AG08395 (cell line): ENCODE measurements around the gene TLR1.
"Not testable (repeated sequence)": the region's sequence is repeated elsewhere in the genome, so short reads cannot be mapped to it uniquely, and the experiment has no call there.

Experiments
- DNase-seq: peaks from one replicate; pipeline ENCODE4 v3.0.0; 2012; ENCODE audit warnings: mixed read lengths, low spot score

TLR1 gene

DNA sequence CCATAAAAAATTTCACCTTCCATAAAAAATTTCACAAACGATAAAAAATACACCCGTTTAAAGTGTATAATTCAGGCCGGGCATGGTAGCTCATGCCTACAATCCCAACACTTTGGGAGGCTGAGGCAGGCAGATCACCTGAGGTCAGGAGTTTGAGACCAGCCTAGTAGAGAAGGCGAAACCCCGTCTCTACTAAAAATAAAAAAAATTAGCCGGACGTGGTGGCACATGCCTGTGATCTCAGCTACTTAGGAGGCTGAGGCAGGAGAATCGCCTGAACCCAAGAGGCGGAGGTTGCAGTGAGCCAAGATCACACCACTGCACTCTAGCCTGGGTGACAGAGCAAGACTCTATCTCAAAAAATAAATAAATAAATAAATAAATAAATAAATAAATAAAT, 1.7 kb upstream of the TLR1 start:
- not testable (repeated sequence) for DNase-seq

DNA sequence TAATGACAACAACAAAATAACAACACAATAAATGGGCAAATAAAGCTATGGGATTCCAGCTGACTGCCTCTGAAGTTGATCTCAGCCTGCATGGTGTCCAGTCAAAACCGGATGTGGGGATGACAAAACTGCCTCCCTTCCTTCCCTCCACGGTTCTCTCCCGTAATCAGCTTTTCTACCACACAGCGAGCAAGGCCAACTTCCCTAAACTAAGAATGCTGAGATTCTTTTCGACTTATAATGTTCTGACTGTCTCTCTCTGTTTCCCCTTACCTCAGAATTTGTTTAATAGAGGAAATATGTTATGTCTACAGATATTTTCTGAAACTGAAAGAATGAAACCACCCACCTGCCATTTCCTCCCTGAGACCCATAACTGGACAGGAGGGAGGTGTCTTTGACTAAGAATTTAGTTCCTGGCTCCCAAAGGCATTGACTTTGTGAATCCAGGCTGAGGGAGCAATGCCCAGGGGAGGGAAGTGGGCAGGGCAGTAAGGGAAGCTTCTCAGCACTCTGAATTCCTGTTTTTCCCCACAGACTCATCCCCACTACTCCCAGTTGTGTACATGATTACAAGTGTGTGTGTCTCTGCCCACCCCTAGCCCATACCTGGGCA, 1.0 kb upstream of the TLR1 start:
- DNase-seq: no peak

DNA sequence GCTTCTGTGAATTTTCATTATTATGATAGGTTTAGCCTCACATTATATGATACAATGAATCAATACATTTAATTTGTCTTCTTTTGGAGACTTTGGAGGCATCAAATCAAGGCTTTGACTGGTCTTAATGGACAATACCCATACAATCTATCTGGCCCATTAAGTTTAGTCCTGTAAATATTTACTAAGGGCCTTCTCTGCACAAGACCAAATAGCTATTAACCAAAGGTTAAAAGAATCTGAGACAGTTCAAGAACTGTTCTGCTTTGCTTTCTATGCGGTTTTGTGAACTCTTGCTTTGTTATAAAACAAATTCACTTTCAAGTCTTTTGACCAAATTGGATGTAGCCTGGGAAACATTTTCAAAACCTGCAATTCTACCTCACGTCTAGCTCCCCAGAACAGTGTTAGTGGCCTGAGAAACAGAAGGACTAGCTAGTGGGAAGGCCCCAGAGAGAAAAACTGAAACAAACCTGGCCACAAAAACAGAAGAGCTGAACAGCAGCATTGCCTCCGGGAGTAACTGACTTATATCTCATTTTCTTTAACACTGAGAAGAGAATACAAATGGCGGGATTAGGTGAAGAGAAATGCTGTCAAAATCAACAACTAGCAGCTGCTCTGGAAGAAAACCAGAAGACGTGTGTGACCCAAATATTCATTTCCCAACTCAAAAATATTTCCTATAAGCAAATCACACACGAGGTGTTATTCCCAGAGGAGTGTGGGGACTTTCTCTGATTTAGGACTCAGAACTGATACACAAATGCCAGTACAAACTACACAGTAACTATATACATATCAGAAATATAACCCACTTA, 548 bp downstream of the TLR1 start:
- no peak for DNase-seq

DNA sequence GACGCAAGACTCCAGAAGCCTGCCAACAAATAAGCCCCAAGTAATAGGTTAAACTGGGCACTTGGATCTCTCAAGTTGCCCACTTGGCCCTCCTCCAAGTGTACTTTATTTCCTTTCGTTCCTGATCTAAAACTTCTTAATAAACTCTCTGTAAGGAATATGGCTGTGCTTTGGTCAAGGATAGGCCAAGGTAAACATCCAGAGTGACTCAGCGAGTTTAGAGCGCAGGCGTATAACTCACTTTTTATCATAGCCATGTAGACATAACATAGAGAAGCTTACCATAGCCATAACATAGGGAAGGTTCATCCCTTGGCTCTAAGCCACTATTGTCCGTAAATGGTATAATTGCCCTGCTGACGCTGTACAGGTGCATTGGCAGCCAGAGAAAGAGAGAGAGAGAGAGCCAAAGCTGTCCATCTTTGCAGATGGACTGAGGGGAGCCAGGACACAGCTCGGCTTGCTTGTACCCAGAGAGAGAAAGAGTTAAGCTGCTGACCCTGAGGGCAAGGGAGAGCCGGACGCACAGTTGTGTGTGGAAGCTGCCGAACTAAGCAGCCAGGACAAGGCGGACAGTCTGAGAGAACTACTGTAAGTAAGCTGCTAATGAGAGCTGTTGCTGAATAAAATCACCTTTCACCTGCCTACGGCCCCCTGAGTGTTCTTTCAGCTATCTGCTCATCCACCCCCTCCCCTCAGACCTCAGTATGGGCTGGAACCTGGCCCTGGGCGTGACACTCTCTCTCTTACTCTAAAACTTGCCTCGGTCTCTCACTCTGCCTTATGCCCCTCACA, 1.8 kb downstream of the TLR1 start:
- no peak for DNase-seq

DNA sequence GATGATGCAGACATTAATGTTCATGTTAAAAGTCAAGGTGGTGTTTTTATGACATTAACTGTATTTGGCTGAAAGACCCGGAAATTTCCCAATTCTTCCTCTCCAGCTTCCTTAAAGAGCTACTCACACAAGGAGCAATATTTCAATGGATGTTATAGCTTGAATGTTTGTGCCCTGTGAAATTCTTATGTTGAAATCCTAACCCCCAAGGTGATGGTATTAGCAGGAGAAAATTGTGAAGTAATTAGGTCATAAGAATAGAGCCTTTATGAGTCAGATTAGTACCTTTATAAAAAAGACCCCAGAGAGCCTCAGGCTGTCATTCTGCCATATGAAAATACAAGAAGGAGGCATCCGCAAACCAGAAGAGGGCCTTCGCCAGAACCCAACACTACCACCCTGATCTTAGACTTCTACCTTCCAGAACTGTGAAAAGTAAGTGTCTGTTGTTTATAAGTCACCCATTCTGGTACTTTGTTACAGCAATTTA, 3.6 kb downstream of the TLR1 start:
- DNase-seq: no peak

DNA sequence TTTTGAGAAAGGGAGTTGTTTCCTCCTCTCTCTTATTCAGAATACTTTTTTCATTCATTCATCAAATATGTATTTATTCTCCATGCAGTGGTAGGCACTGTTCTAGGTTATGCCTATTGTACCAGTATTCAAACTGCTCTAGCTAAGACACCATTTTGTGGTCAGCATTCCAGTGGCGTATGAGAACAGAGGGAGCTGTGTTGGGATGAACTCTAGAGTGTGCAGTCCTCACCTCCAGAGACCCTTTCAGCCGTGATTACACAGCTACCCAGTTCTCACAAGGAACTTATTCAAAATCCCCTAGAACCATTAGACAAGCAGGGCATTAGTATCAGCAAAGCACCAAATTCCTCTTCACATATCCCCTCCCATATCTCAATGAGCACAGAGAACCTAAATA, 4.2 kb downstream of the TLR1 start:
- DNase-seq: no peak

DNA sequence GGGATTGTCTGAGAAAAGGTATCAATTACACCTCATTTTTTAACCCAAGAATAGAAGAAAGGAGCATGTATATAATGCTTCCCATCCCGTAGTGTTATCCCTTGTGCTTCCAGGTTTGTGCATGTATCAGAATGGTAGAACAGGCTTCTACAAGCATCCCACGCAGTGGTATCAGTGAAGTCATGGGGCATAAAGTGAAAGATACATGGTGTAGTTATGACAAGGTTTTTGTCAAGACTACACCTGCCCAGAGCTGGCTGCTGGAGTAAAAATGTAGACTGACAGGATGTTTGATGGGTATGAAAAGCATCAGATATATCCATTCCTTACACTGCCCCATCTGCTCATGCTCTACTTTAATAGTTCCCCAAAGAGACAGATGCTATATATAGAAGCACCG, 9.5 kb downstream of the TLR1 start:
- DNase-seq: no peak

DNA sequence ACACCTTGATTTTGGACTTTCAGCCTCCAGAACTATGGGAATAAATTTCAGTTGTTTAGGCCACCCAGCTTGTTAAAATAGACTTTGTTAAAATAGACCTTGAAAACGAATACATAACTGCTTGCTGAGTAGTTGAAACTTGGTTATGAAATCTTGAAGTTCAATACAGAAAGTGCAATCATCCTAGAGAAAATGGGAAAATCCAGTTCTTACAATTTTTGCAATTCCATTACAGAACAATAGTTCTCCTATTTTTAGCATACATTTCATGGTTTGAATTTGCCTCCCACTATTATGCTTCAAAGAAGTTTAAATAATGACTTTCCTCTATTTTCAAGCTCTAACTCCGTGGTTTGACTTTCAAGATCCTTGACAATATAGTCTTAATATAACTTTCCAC, 10.5 kb downstream of the TLR1 start:
- DNase-seq: no peak

DNA sequence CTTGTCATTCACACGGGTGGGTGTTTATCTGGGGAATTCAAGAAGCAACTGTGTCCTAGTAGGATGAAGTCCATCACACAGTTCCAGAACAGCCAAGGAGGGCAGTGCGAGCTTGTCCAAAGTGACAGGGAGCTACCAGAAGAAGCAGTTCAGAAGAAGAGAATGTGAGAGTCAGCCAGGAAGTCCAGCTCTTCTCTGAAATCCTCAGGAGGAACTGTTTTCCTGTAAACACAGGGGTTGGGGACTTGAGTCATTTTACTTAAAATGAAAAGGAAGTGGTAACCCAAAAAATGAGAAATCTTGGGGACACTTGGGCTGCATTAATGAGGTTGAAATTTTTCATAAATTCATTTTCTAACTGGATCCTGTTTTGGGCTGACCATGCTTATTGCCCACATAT, 13.6 kb downstream of the TLR1 start:
- no peak for DNase-seq

DNA sequence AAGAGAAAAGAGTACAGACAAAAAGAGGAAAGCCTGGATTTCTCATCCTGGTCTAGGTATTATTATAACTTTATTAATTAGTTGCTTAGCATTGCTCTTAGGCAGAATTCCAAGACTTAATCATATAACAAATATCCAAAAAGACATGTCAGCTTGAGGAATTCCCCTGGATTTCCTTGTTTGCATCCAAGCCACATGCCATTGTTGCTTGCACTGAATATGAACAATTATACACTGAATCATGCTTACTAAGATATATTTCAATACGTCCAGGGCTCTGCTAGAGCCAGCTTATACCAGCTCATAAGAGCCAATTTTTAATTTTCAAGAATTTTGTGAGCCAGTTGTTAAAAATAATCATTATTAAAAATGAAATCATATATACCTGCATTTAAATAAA, 16.3 kb downstream of the TLR1 start:
- no peak for DNase-seq

DNA sequence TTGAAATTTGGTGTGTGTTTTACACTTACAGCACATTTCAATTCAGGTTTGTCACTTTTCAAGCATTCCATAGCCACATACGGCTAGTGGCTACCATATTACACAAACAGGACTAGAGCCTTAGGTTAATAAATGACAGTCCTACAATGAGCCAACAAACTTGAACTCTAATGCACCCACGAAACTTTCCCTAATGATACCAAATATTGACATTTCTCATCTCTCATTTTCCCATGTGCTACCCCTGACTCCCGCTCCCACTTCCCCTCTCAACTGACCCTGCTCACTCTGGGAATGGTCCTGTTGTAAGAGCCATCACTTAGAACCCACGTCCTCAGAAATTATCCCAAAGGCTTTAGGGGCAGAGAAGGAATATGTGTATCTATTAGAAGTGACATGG, 16.9 kb downstream of the TLR1 start:
- no peak for DNase-seq

DNA sequence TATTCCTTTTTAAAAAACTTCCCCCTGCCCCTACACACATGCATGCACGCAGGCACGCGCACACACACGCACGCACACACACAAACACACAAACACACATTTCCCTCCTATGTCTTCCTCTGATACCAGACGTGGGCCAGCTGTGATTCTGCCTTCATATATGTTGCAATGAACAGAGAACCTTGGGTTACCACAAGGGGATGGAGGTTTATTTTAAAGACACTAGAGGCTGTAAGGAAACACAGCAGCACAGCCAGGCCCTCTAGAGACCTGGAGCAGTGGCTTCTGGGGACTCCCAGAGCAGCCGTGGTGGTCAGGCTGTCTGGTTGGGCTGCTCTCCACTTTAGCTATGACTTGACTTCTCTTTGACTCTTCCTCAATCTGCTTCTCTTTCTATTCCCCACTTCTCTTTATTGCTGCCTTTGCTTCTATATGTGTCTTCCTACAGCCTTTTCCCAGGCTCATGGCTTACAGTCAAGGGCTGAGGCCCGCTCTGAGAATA, 18.6 kb downstream of the TLR1 start:
- DNase-seq: no peak

DNA sequence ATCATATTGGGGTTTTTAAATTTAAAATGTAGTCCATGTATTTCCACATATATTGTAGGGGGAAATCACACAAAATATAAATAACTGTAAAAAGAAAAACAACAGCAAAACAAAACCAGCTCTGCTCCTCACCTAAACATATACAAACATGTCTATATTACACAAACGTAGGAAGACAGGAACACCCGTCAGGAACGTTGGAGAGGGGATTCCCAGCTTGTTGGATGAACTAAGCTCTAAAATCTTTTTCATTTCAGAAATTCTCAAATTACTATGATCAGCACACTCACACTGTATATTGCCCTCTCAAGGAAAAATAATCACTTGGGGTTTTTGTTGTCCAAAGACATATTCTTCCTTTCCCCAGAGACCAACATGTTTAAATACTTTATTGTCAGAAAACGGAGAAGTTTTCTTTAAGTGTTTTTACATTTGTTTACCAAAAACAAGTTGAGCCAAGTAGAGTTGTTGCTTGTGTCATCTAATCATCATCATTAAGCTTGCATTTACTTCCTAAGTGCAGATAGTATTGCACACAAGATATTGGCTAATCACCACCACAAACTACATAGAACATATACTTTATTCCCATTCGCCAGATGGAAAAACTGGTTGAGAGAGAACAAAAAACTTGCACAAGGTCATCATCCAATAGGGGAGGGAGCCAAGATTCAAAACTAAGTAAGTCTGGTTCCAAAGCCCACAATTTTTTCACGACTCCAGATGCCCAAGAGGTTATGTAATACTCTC, 19.4 kb downstream of the TLR1 start:
- no peak for DNase-seq

DNA sequence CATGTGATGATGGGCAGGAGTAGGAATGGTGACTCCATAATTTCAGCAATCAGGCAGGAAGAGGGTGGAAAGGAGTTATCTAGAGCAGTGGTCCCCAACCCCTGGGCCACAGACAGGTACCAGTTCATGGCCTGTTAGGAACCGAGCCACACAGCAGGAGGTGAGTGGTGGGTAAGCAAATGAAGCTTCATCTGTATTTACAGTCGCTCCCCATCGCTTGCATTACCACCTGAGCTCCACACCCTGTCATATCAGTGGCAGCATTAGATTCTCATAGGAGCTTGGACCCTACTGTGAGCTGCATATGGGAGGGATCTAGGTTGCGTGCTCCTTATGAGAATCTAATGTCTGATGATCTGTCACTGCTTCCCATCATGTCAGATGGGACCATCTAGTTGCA, 20.4 kb downstream of the TLR1 start:
- DNase-seq: no peak

DNA sequence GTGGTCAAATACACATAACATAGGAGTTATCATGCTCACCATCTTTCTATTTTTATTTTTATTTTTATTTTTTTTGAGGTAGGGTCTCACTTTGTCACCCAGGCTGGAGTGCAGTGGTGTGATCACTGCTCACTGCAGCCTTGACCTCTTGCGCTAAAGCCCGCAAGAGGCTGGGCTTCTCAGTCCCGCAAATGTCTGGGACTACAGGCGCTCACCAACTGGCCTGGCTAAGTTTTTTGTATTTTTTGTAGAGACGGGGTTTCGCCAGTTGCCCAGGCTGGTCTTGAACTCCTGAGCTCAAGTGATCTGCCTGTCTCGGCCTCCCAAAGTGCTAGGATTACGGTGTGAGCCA, 21.5 kb downstream of the TLR1 start:
- no peak for DNase-seq

DNA sequence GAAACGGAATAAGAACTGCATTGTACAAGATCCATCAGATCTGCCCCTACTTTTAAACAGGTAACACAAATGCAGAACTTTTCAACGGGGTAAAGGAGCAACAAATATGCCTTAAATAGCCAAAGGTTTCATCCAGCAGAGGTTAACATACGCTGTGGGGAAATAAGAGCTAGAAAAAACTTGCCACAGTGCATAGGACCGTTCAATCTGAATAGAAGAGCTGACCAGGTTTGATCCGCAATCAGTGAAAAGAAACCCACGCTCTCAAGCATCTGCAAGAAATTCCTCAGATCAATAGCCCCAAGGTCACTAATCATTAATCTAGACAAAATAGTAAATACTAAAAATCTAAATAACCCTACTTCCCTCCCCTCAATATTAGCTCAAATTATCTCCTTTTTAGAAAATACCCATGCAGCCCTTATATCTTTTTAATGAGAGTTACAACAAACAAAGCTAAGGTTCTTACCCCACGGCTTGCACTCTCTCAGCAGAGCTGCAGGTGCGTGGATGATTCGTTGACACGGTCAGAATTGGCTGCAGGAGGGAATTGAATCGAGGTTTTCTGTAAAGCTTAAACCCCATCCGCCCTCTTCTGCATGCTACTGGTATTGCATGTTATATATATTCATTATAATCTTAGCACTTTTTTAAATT, 22.0 kb downstream of the TLR1 start, which contains the start of gene TLR10:
Gene TLR10, minus strand, starts transcription at position 539 of the 657 bp plus-strand sequence. CDS start 7,400 bp downstream, outside the sequence.
- peak; percentile 53 for DNase-seq

DNA sequence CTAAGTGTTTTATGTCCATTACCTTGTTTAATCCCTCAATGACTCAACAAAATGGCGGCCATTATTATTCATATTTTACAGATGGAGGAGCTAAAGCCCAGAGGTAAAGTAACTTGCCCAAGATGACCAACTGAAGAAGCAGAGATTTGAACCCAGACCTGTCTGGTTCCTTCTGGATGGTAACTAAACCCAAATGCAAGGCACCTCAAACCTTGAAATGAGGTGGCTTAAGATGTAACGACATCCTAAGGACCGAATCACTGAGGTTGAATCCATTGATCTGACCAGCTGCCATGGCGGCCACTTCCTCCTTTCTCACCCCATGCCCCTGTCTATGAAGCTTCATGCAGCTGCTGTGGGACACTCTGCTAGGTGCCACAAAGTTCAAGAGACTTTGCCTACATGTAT, 22.7 kb downstream of the TLR1 start:
- DNase-seq: no peak

DNA sequence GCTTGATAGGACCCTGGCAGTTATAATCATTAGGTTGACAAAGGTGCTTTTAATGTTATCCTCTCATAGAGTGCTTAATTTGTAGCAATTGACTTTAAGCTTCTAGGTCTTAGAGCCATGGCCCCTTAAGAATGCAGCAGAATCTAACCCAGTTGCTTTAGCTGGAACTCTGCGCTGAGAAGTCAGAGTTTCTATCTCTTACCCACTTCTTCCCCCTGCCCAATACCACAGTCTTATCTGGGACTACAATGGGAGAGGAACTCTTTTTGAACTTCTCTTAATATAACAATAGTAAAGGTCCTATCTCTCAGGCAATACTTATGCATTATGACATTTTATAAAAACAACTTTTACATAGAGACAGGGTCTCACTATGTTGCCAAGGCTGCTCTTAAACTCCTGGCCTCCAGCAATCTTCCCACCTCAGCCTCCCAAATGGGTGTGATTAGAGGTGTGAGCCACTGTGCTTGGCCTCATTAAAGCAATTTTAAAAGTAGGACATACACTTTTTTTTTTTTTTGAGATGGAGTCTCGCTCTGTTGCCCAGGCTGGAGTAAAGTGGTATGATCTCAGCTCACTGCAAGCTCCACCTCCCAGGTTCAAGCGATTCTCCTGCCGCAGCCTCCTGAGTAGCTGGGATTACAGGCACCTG, 23.6 kb downstream of the TLR1 start:
- no peak for DNase-seq

DNA sequence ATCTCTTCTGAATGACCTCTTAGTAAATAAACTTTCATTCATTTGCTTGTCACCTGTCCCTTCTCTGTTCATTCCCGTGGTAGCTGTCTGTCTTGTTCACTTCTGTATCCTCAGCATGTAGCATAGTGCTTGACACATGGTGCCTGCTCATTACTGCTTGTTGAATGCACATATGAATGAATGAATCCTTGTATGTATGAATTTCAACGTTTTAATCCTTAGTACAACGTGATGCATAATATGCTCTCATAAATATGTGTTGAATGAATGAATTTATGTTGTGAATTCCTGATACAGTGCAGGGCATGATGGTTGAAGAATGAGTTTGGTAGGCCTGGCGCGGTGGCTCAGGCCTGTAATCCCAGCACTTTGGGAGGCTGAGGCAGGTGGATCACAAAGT, 24.8 kb downstream of the TLR1 start:
- DNase-seq: no peak

DNA sequence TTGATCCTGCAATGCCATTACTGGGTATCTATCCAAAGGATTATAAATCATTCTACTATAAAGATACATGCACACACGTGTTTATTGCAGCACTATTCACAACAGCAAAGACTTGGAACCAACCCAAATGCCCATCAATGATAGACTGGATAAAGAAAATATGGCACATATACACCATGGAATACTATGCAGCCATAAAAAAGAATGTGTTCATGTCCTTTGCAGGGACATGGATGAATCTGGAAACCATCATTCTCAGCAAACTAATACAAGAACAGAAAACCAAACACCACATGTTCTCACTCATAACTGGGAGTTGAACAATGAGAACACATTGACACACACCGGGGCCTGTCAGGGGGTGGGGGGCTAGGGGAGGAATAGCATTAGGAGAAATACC, 26.7 kb downstream of the TLR1 start:
- DNase-seq: not testable (repeated sequence)

DNA sequence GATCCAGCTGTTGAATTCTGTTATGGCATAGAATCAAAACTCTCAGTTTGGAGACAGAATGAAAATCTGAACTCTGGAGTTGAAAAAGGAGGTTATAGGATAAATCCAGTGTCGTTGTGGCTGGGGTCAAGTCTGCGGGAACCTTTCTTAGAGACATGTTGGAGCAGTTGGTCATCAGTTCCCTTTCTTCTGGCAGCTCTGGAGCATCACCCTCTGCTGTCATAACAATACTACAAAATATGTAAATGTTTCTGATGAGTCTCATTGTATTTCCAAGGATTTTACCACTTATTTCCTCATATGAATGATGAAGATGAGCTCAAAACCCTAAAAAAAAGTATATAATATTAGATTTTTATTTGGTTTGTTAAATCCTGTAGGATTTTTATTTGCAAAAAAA, 29.3 kb downstream of the TLR1 start:
- no peak for DNase-seq
